Kidney (tissue), 14 donors: ENCODE measurements around the gene NFATC2. TPM values are rescaled to one million over a fixed set of nuclear protein-coding genes. Genes with fewer than 3 reads are reported as not detected.

Experiments
- DNase-seq, 5 donors: peaks; one replicate each; pipeline ENCODE4 v3.0.0-alpha.2; 2013 to 2020
- FAIRE-seq: peaks from 2 replicates; lab custom pipeline; 2012; peaks lifted over from hg19 to GRCh38; lab: Jason Lieb, UNC
- H3K27ac ChIP-seq, 2 donors: one replicate each; pipeline ENCODE4 v1.7.0; 2013; ENCODE audit warnings: low read depth in 2 of 2, low read length in 2 of 2, inconsistent platforms in 1 of 2
- H3K27me3 ChIP-seq: one replicate; pipeline ENCODE4 v1.7.1; 2013; ENCODE audit warnings: low read length, inconsistent platforms; ENCODE audit not compliant: control insufficient read depth, insufficient read depth
- H3K36me3 ChIP-seq, 3 donors: one replicate each; pipeline versions ENCODE4 v1.7.0 to v1.7.1; 2013; ENCODE audit warnings: low read length in 3 of 3, control low read depth in 1 of 3, inconsistent platforms in 1 of 3; ENCODE audit not compliant: insufficient read depth in 3 of 3, control insufficient read depth in 2 of 3
- H3K4me1 ChIP-seq, 3 donors: one replicate each; pipeline versions ENCODE4 v1.7.0 to v1.7.1; 2013; ENCODE audit warnings: low read length in 3 of 3, inconsistent platforms in 1 of 3, low read depth in 1 of 3; ENCODE audit not compliant: control insufficient read depth in 2 of 3, insufficient read depth in 2 of 3
- H3K4me3 ChIP-seq, 3 donors: one replicate each; pipeline versions ENCODE4 v1.7.0 to v1.8.1; 2013; ENCODE audit warnings: low read length in 3 of 3, control low read depth in 1 of 3, inconsistent platforms in 1 of 3
- H3K9ac ChIP-seq, 3 donors: one replicate each; pipeline versions ENCODE4 v1.7.0 to v1.7.1; 2013; ENCODE audit warnings: low read length in 3 of 3, control low read depth in 1 of 3, inconsistent platforms in 1 of 3
- H3K9me3 ChIP-seq, 3 donors: one replicate each; pipeline versions ENCODE4 v1.7.0 to v1.7.1; 2013; ENCODE audit warnings: low read length in 3 of 3, control low read depth in 1 of 3, inconsistent platforms in 1 of 3; ENCODE audit not compliant: control insufficient read depth in 2 of 3, insufficient read depth in 1 of 3
- CTCF ChIP-seq: IDR thresholded peaks from 3 replicates; pipeline ENCODE4 v1.5.1; 2012; ENCODE audit warnings: mild to moderate bottlenecking, moderate library complexity, borderline replicate concordance; ENCODE audit not compliant: insufficient read depth; ENCODE audit errors: extremely low read depth
- intact Hi-C: fragments of 100-400 bp; cut with DNase I; formaldehyde crosslinking; loops from one replicate; pipeline ENCODE4 v1.11.1; 2022
- polyA plus RNA-seq: library from polyadenylated mRNA; stranded (reverse); fragments of 350-450 nt; fragmentation: Illumina TruSeq; extraction: RNeasy Lipid Tissue Mini Kit (QIAGEN cat#74804); gene quantifications from one replicate; pipeline ENCODE4 v1.2.3, GENCODE V29; 2014; ENCODE audit warnings: low read depth, low replicate concordance; ENCODE audit not compliant: insufficient read depth
- total RNA-seq: library from RNA; stranded (reverse); fragmentation: NEBNext Ultra II Directional; extraction: Animal tissue kit (Norgen Biotek cat#: 25700); gene quantifications from one replicate; pipeline ENCODE4 v1.2.1, GENCODE V29; 2021
- donor health status: control.
- donor health status: control.
- donor health status: control.
- donor health status: control.
- donor health status: control.
- donor health status: DM: yes; HTN: yes; CAD: no.
- donor health status: Normal renal cell carcinoma (clear cell type).

Gene NFATC2
- total and polyA plus RNA-seq, 2 donors from 2014 or later: 0.73 to 10.5 TPM

GRCh38 chr20:51565298-51566144 lies 23.0 kb upstream of the NFATC2 start:
- no peak overlapping the region for H3K27ac ChIP-seq
- peaks cover 5% of the 10 kb centered on the region for H3K27me3 ChIP-seq
- intact Hi-C loops: no loop called here
- peaks cover 4 to 13% (median 4%) of the 10 kb centered on the region in 3 donors for H3K4me1 ChIP-seq
- FAIRE-seq: no peak
- H3K36me3 ChIP-seq: no peaks in the 10 kb centered on the region
- TF ChIP-seq CTCF: no peak
- no peak for DNase-seq
- H3K9me3 ChIP-seq: no peaks in the 10 kb centered on the region
- no peak overlapping the region for H3K4me3 ChIP-seq
- H3K9ac ChIP-seq: no peak overlapping the region

- H3K4me3 ChIP-seq: peak overlapping the region in 1 of 3 donors; percentile 42
- DNase-seq: peak; percentile 26 to 82 (median 68)
- peaks cover 4 to 15% (median 6%) of the 10 kb centered on the region in 3 donors for H3K4me1 ChIP-seq
- H3K27me3 ChIP-seq: peaks cover 7% of the 10 kb centered on the region
- H3K36me3 ChIP-seq: no peaks in the 10 kb centered on the region
- no peak for TF ChIP-seq CTCF
- intact Hi-C loops: no loop called here
- H3K27ac ChIP-seq: peak overlapping the region in 1 of 2 donors; percentile 36
- FAIRE-seq: no peak
- no peaks in the 10 kb centered on the region for H3K9me3 ChIP-seq
- peak overlapping the region in 1 of 3 donors; percentile 40 for H3K9ac ChIP-seq
These were observed 21.2 kb upstream of the NFATC2 start for GRCh38 chr20:51563486-51564332.

GRCh38 chr20:51563174-51563485 lies 20.6 kb upstream of the NFATC2 start:
- Histone ChIP-seq H3K4me1 (peaks cover 4 to 15% (median 6%) of the 10 kb centered on the region in 3 donors), H3K9me3 (no peaks in the 10 kb centered on the region), H3K27ac (peak overlapping the region; percentile 36 to 88), H3K36me3 (no peaks in the 10 kb centered on the region), H3K4me3 (peak overlapping the region in 1 of 3 donors; percentile 42), H3K27me3 (peaks cover 7% of the 10 kb centered on the region), H3K9ac (peak overlapping the region in 1 of 3 donors; percentile 40)
- FAIRE-seq (no peak), DNase-seq (no peak)
- intact Hi-C loops: no loop called here
- TF ChIP-seq CTCF: no peak
